Choroid plexus epithelial cell (primary cell): ENCODE measurements around the gene FRMD4B.

Source experiments
- DNase-seq: peaks from one replicate; pipeline ENCODE4 v3.0.0-alpha.2; 2010; ENCODE audit warnings: low read depth
- H3K4me3 ChIP-seq: 2 replicates; pipeline ENCODE4 v1.5.1; 2011; ENCODE audit warnings: low read depth, mild to moderate bottlenecking, control low read depth, low read length, moderate library complexity
- CTCF ChIP-seq: conservative IDR thresholded peaks from 2 replicates; pipeline ENCODE4 v1.5.1; 2011; ENCODE audit warnings: low read depth, mild to moderate bottlenecking, control low read depth, inconsistent platforms, low read length, moderate library complexity

The FRMD4B gene

DNA sequence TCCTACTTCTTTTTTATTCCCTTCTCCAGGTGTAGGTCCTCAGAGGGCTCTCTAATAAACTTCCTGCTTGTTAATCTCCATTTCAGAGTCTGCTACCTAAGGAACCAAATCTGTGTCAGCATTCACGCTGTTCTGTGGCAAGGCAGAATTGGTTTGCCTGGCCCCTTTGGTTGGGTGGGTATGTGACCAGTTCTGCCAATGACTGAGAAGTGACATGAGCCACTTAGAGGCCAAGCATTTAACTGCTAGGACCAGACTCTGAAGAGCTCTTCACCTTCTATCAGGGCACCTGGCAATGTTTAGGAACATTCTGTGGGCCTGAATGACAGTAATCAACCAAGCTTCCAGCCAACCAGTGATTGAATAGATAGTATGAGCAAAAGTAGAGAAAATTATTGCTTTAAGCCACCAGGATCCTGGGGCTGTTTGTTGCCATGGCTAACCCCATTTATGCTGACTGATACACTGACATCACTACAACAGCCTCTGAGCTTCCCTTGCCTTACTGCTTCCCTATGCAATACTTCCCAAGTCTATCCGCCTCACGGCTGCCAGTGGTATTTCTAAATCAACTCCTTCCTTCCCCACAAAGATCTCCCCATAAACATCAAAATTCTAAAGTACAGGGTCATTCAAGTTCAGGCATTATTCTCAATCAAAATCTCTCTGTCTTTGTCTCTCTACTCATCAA lies 7.6 kb downstream of the FRMD4B start:
- no peak for DNase-seq
- no peak overlapping the region for H3K4me3 ChIP-seq
- TF ChIP-seq CTCF = no peak

- no peak for TF ChIP-seq CTCF
- no peak for DNase-seq
Observed at GRCh38 chr3:69377262-69377661, 8.6 kb downstream of the FRMD4B start.

GRCh38 chr3:69376731-69377130 lies 9.2 kb downstream of the FRMD4B start:
- no peak for TF ChIP-seq CTCF
- no peak overlapping the region for H3K4me3 ChIP-seq
- no peak for DNase-seq

More at GRCh38 chr3:69377262-69377661, 8.6 kb downstream of the FRMD4B start:
- H3K4me3 ChIP-seq = no peak overlapping the region

- DNase-seq = no peak
- H3K4me3 ChIP-seq = no peak overlapping the region
- TF ChIP-seq CTCF = no peak
Observed at GRCh38 chr3:69371816-69372215, 14.1 kb downstream of the FRMD4B start.

DNA sequence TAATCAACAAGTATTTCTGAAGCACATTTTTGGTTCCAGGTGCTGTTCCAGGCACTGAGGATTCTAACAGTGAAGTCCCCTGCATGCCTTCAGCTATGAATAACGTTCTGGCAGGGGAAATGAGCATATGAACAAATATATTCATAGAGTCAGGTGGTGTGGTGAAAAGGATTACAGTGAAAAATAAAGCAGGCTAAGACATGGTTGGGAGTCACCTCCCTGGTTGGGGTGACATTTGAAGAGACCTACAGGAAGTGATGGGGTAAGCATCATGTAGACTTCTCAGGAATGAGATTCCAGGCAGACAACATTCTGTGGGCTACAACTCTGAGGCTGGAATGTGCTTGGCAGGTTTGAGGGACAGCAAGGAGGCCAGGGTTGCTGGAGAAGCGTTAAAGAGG lies 15.0 kb downstream of the FRMD4B start:
- no peak overlapping the region for H3K4me3 ChIP-seq
- DNase-seq = no peak
- no peak for TF ChIP-seq CTCF

DNA sequence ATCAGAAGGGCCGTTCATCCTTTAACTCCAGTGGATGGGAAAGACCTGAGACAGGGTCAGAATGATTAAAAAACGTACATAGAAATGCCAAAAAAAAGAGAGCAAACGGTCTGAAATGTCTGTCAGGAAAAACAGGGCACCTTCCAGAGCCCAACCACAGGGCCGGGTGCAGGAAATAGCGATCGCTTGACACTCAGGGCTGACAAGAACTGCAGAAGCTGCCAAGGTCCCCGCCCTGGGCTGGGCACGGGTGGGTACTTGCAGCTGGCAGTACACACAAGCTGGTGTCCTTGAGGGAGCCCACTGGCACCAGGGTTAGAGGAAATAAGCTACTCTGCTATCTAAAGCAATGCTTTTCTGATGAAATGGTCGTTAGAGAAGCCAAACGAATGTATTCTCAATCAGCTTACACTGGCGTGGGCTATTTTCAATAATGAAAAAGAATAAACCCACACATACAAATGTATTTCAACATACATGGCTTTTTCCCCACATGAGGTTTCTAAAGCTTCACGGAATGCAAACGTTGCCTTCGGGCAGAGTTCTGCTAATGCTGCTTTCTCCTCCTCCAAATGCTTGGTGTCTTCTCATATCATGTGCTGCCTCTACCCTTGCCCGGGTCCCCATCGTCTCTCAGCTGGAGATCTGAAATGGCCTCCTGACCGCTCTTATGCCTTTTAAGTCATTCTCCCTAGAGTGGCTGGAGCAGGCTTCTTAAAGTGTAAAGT lies 15.6 kb downstream of the FRMD4B start:
- DNase-seq = no peak
- no peak for TF ChIP-seq CTCF
- H3K4me3 ChIP-seq = no peak overlapping the region
